ENCODE data around the gene TRAF3IP3. TPM values are rescaled to one million over a fixed set of nuclear protein-coding genes. Genes with fewer than 3 reads are reported as not detected.

Gene TRAF3IP3
- total and polyA plus RNA-seq, 2 donors (not counting 3 experiments of a cell fraction or from before 2014, with no cell fraction given): not detected

- dilution Hi-C loops (cut with MboI; ENCODE audit: extremely low pct_ligation_motif_present, low sequenced_read_pairs) (no loop called here), intact Hi-C loops (cut with micrococcal nuclease) (no loop called here)
- DNase-seq (ENCODE audit: low read depth, low spot score): no peak
- Histone ChIP-seq H3K27me3 (ENCODE audit: control insufficient read depth in 2 of 2, insufficient read depth in 2 of 2, low read length in 2 of 2) (no peaks in the 10 kb centered on the region), H3K79me2 (ENCODE audit: control insufficient read depth, insufficient read depth, low read length) (no peaks in the 10 kb centered on the region), H3K36me3 (ENCODE audit: control insufficient read depth in 2 of 2, extremely low read depth in 1 of 2, insufficient read depth in 2 of 2, low read length in 2 of 2) (no peaks in the 10 kb centered on the region), H3K27ac (ENCODE audit: insufficient read depth, low read depth, low read length) (no peak overlapping the region), H3K9me1 (replicated peaks; ENCODE audit: control insufficient read depth, extremely low read depth, insufficient read depth, low read length) (no peaks in the 10 kb centered on the region), H3K9me3 (replicated peaks; ENCODE audit: control insufficient read depth, insufficient read depth, low read length) (no peaks in the 10 kb centered on the region), H3K4me1 (ENCODE audit: control insufficient read depth, extremely low read depth, insufficient read depth, low read length) (peaks cover 21% of the 10 kb centered on the region), H3K9ac (replicated peaks; ENCODE audit: extremely low read depth, insufficient read depth, low read length) (no peak overlapping the region), H2AFZ (ENCODE audit: low read depth, low read length) (no peak overlapping the region), H3K4me3 (replicated peaks in 1 of 3; ENCODE audit: insufficient read depth in 1 of 3, low read depth in 1 of 3, low read length in 3 of 3) (no peak overlapping the region), H4K20me1 (replicated peaks; ENCODE audit: control insufficient read depth, extremely low read depth, insufficient read depth, low read length) (no peaks in the 10 kb centered on the region), H3K4me2 (ENCODE audit: insufficient read depth, low read length) (no peak overlapping the region)
- no peak for FAIRE-seq
- BruUV-seq (replicated peaks): no TSS peak
- TF ChIP-seq FOS (IDR thresholded peaks at IDR 0.05; ENCODE audit: borderline replicate concordance, insufficient read depth, low read length): no peak
- TF ChIP-seq GATA2 (IDR thresholded peaks at IDR 0.05; ENCODE audit: insufficient read depth, insufficient read length, low read depth, low read length): no peak
- no peak for TF ChIP-seq POLR2A (IDR thresholded peaks at IDR 0.05; ENCODE audit: low read depth, low read length)
- TF ChIP-seq JUN (IDR thresholded peaks at IDR 0.05; ENCODE audit: borderline replicate concordance, insufficient read depth, insufficient read length, low read depth): no peak
- no peak for TF ChIP-seq CTCF (IDR thresholded peaks at IDR 0.05; ENCODE audit: extremely low read depth in 1 of 2, insufficient read depth in 1 of 2, low read depth in 1 of 2, low read length in 2 of 2)
- TF ChIP-seq EZH2 (IDR thresholded peaks at IDR 0.05; ENCODE audit: borderline replicate concordance, low read depth, low read length, severe bottlenecking): no peak
- TF ChIP-seq MAX (IDR thresholded peaks at IDR 0.05; ENCODE audit: insufficient read depth, insufficient read length): no peak
- no peak for TF ChIP-seq MYC (IDR thresholded peaks at IDR 0.05; ENCODE audit: low read depth, low read length)
- no peak for TF ChIP-seq POLR2AphosphoS5 (IDR thresholded peaks at IDR 0.05; ENCODE audit: insufficient read depth, low read depth, low read length)
- ChIA-PET CTCF (interaction anchor here (1.0 to 8.7 kb wide), 3 partner anchors 11 to 49 kb away, joined by 3 to 109 read pairs (median 4); no protein-coding TSS in a partner anchor), POLR2A (no interaction called here)
These were observed 54.9 kb downstream of the TRAF3IP3 start for GRCh38 chr1:209810783-209811182.
